Mesenchymal stem cell (in vitro differentiated cells and primary cell): ENCODE measurements around the gene TBCD.

ENCODE experiments used
- DNase-seq: peaks from one replicate; pipeline ENCODE4 v3.0.0-alpha.2; 2013
- H2AFZ ChIP-seq: one replicate; pipeline ENCODE4 v1.6.1; 2013; ENCODE audit warnings: low read depth, mild to moderate bottlenecking, control low read depth, inconsistent platforms, low read length, moderate library complexity
- H2AK5ac ChIP-seq: 2 replicates; pipeline ENCODE4 v1.6.1; 2013; ENCODE audit warnings: low read length, moderate library complexity, mild to moderate bottlenecking, inconsistent platforms; ENCODE audit not compliant: severe bottlenecking
- H2BK120ac ChIP-seq: one replicate; pipeline ENCODE4 v1.6.1; 2013; ENCODE audit warnings: low read depth, mild to moderate bottlenecking, inconsistent platforms, low read length, moderate library complexity
- H2BK12ac ChIP-seq, 2 experiments: one replicate each; pipeline ENCODE4 v1.6.1; 2013; ENCODE audit warnings: inconsistent platforms in 2 of 2, low read length in 2 of 2, mild to moderate bottlenecking in 2 of 2, moderate library complexity in 2 of 2, control low read depth in 1 of 2
- H2BK15ac ChIP-seq: one replicate; pipeline ENCODE4 v1.6.1; 2013; ENCODE audit warnings: mild to moderate bottlenecking, low read depth, inconsistent platforms; ENCODE audit not compliant: poor library complexity, severe bottlenecking
- H2BK5ac ChIP-seq: 2 replicates; pipeline ENCODE4 v1.6.1; 2013; ENCODE audit warnings: low read depth, mild to moderate bottlenecking, low read length, control low read depth, inconsistent platforms; ENCODE audit not compliant: poor library complexity, severe bottlenecking
- H3K14ac ChIP-seq, 2 experiments: one replicate each; pipeline ENCODE4 v1.6.1; 2013; ENCODE audit warnings: inconsistent platforms in 2 of 2, low read length in 2 of 2, control low read depth in 1 of 2, mild to moderate bottlenecking in 1 of 2, moderate library complexity in 1 of 2
- H3K18ac ChIP-seq, 2 experiments: one replicate each; pipeline ENCODE4 v1.6.1; 2013; ENCODE audit warnings: inconsistent platforms in 2 of 2, low read length in 2 of 2, control low read depth in 1 of 2, low read depth in 1 of 2, mild to moderate bottlenecking in 1 of 2
- H3K23ac ChIP-seq, 2 experiments: one replicate each; pipeline ENCODE4 v1.6.1; 2013; ENCODE audit warnings: inconsistent platforms in 2 of 2, low read length in 2 of 2, mild to moderate bottlenecking in 2 of 2, moderate library complexity in 2 of 2, control low read depth in 1 of 2
- H3K27ac ChIP-seq: 2 replicates; pipeline ENCODE4 v1.5.1; 2013; ENCODE audit warnings: mild to moderate bottlenecking, moderate library complexity, low read length, control low read depth, inconsistent platforms; ENCODE audit not compliant: poor library complexity, severe bottlenecking
- H3K27me3 ChIP-seq, 2 experiments: 2 replicates each; pipeline versions ENCODE4 v1.6.1 to v1.7.0; 2013; ENCODE audit warnings: low read length in 2 of 2, mild to moderate bottlenecking in 2 of 2, moderate library complexity in 2 of 2, control low read depth in 1 of 2, inconsistent platforms in 1 of 2; ENCODE audit not compliant: control insufficient read depth in 1 of 2, insufficient read depth in 1 of 2
- H3K36me3 ChIP-seq, 2 experiments: 2 replicates each; pipeline versions ENCODE4 v1.6.1 to v1.7.0; 2013; ENCODE audit warnings: low read length in 2 of 2, control low read depth in 1 of 2, inconsistent platforms in 1 of 2, low read depth in 1 of 2, mild to moderate bottlenecking in 1 of 2; ENCODE audit not compliant: insufficient read depth in 2 of 2, control insufficient read depth in 1 of 2
- H3K4ac ChIP-seq, 2 experiments: one replicate each; pipeline ENCODE4 v1.6.1; 2013; ENCODE audit warnings: inconsistent platforms in 2 of 2, low read length in 2 of 2, mild to moderate bottlenecking in 2 of 2, moderate library complexity in 2 of 2, control low read depth in 1 of 2, low read depth in 1 of 2
- H3K4me1 ChIP-seq: 2 replicates; pipeline ENCODE4 v1.6.1; 2013; ENCODE audit warnings: low read depth, low read length, control low read depth; ENCODE audit not compliant: control insufficient read depth, insufficient read depth
- H3K4me2 ChIP-seq: 2 replicates; pipeline ENCODE4 v1.6.1; 2013; ENCODE audit warnings: low read length, mild to moderate bottlenecking, inconsistent platforms; ENCODE audit not compliant: poor library complexity, severe bottlenecking
- H3K4me3 ChIP-seq, 2 experiments: 2 replicates each; pipeline versions ENCODE4 v1.5.1 to v1.7.0; 2013; ENCODE audit warnings: low read length in 2 of 2, mild to moderate bottlenecking in 2 of 2, control low read depth in 1 of 2, low read depth in 1 of 2; ENCODE audit not compliant: insufficient read depth in 1 of 2
- H3K79me1 ChIP-seq: replicated peaks from 2 replicates; pipeline ENCODE4 v1.6.1; 2013; ENCODE audit warnings: mild to moderate bottlenecking, control low read depth, low read length, inconsistent platforms; ENCODE audit not compliant: poor library complexity, severe bottlenecking
- H3K9ac ChIP-seq: 2 replicates; pipeline ENCODE4 v1.7.0; 2013; ENCODE audit warnings: mild to moderate bottlenecking, low read length, moderate library complexity
- H3K9me3 ChIP-seq: 2 replicates; pipeline ENCODE4 v1.7.0; 2013; ENCODE audit warnings: mild to moderate bottlenecking, low read length; ENCODE audit not compliant: control insufficient read depth
- H4K8ac ChIP-seq: one replicate; pipeline ENCODE4 v1.6.1; 2013; ENCODE audit warnings: inconsistent platforms, mild to moderate bottlenecking, low read length, moderate library complexity
- H4K91ac ChIP-seq: one replicate; pipeline ENCODE4 v1.6.1; 2013; ENCODE audit warnings: mild to moderate bottlenecking, low read length, inconsistent platforms
- WGBS: methylation state at CpG from one replicate; pipeline ENCODE4 v1.1.7; 2013; ENCODE audit warnings: mixed read lengths; 5-methylcytosine and 5-hydroxymethylcytosine counted together

The TBCD gene

DNA sequence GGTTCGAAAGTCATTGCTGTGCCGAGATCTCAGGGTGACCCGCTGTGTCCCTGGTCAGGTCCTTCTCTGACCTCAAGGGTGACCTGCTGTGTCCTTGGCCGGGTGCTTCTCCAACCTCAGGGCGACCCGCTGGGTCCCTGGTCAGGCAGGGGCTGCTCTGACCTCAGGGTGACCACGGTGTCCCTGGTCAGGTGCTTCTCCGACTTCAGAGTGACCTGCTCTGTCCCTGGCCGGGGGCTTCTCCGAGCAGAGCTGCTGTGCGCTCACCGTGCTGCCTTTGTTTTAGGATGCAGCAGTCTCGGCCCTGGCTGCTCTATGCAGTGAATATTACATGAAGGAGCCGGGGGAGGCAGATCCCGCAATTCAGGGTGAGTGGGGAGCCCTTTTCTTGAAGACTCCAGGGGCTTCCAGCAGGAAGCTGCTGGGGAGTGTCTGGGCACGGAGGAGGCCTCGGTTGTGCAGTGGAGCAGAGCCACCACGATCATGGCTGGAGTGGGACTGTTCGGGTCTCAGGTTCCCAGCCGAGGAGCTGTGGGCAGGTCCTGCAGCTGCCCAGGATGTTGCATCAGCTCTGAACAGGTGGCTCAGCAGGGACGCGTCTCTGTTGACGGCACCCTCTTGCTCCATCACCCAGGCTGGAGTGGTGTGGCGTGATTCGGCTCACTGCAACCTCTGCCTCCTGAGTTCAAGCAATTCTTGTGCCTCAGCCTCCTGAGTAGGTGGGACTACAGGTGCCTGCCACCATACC, 171.7 kb downstream of the TBCD start:
- no peak overlapping the region for H3K14ac ChIP-seq
- peaks cover 53 to 56% of the 10 kb centered on the region in 2 experiments for H3K36me3 ChIP-seq
- no peak for DNase-seq
- H2AK5ac ChIP-seq, result no peak overlapping the region
- 93% methylated on average over 25 of the region's 25 CpGs for WGBS
- no peak overlapping the region for H3K4me2 ChIP-seq
- H3K9me3 ChIP-seq, result no peaks in the 10 kb centered on the region
- no peak overlapping the region for H3K4me3 ChIP-seq
- H3K4ac ChIP-seq, result no peak overlapping the region
- H3K23ac ChIP-seq, result peak overlapping the region in 1 of 2 experiments; percentile 35
- no peaks in the 10 kb centered on the region for H3K79me1 ChIP-seq
- H4K8ac ChIP-seq, result no peak overlapping the region
- peaks cover 17% of the 10 kb centered on the region for H3K4me1 ChIP-seq
- no peak overlapping the region for H2BK15ac ChIP-seq
- H2BK12ac ChIP-seq, result no peak overlapping the region
- H3K9ac ChIP-seq, result no peak overlapping the region
- no peak overlapping the region for H3K18ac ChIP-seq
- no peak overlapping the region for H2BK5ac ChIP-seq
- H2AFZ ChIP-seq, result no peak overlapping the region
- H3K27me3 ChIP-seq, result no peaks in the 10 kb centered on the region
- no peak overlapping the region for H2BK120ac ChIP-seq
- H4K91ac ChIP-seq, result no peak overlapping the region
- no peak overlapping the region for H3K27ac ChIP-seq

DNA sequence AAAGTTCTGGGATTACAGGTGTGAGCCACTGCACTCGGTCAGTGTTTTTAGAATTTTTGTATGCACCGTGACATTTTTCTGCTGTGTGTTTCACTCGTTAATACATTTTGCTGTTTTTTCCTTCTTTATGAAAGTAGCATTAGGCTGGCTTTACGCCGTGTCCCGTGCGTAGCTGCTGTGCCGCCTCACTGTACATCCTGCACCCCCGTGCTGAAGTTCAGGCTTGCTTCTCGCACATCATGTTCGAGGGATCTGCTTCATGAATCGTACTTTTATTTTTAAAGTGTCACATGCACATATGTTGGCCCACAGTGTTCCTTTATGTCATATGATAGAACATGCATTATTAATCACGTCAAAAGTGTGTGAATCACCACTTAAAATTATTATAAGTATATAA, 172.3 kb downstream of the TBCD start:
- Histone ChIP-seq H3K4me1 (peaks cover 17% of the 10 kb centered on the region), H3K9me3 (no peaks in the 10 kb centered on the region), H3K27ac (no peak overlapping the region), H3K9ac (no peak overlapping the region), H3K79me1 (no peaks in the 10 kb centered on the region), H3K4me3 (no peak overlapping the region), H2AFZ (no peak overlapping the region), H3K23ac (no peak overlapping the region), H2BK5ac (no peak overlapping the region), H3K36me3 (peaks cover 59 to 62% of the 10 kb centered on the region in 2 experiments), H2BK15ac (no peak overlapping the region), H3K4me2 (no peak overlapping the region), H2BK120ac (no peak overlapping the region), H4K91ac (no peak overlapping the region), H3K18ac (no peak overlapping the region), H2AK5ac (no peak overlapping the region), H2BK12ac (no peak overlapping the region), H3K4ac (no peak overlapping the region), H3K14ac (no peak overlapping the region), H4K8ac (no peak overlapping the region), H3K27me3 (no peaks in the 10 kb centered on the region)
- WGBS, result 97% methylated on average over 11 of the region's 13 CpGs
- DNase-seq, result no peak

DNA sequence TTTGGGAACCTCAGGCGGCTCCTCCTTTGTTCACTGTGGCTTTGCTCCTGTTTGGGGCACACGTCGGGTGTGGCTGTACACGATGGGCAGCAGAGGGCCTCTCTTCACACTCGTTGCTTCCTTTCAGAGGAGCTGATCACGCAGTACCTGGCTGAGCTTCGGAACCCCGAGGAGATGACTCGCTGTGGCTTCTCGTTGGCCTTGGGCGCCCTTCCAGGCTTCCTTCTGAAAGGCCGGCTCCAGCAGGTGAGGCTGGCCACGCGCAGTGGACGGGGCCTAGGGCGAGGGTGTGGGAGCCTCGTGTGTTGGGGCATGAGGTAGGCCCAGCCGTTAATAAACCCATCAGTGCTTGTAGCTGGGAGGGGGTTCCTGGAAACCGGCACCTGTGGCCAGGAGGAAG, 172.9 kb downstream of the TBCD start:
- 95% methylated on average over 19 of the region's 19 CpGs for WGBS
- Histone ChIP-seq H2AK5ac (no peak overlapping the region), H3K9me3 (no peaks in the 10 kb centered on the region), H3K9ac (no peak overlapping the region), H3K27me3 (no peaks in the 10 kb centered on the region), H3K18ac (no peak overlapping the region), H3K79me1 (no peaks in the 10 kb centered on the region), H3K14ac (no peak overlapping the region), H2BK12ac (no peak overlapping the region), H3K36me3 (peaks cover 60 to 65% of the 10 kb centered on the region in 2 experiments), H2BK5ac (no peak overlapping the region), H3K23ac (no peak overlapping the region), H3K4me1 (peaks cover 17% of the 10 kb centered on the region), H2BK15ac (no peak overlapping the region), H3K4me2 (no peak overlapping the region), H2AFZ (no peak overlapping the region), H3K4me3 (no peak overlapping the region), H3K4ac (no peak overlapping the region), H3K27ac (no peak overlapping the region), H4K91ac (no peak overlapping the region), H4K8ac (no peak overlapping the region), H2BK120ac (no peak overlapping the region)
- no peak for DNase-seq

DNA sequence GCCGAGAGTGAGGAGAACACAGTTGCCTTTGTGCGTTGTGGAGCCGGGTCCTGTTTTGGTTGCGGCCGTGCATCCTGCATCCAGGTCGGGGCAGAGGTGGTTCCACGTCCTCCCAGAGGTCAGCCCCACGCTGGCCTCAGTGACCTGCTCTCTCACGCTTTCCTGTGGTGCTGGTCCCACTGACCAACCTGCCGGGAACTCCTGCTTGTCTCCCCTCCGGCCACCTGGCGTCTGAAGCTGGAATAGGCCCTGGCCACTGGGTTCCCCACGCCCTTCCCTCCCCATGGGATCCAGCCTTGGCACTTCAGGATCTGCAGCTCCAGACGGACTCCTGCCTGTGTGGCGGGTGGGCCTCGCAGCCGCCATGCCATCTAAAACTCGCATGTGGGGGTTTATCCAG, 173.5 kb downstream of the TBCD start:
- 92% methylated on average over 18 of the region's 18 CpGs for WGBS
- no peak overlapping the region for H3K23ac ChIP-seq

More for the DNA sequence above, 173.5 kb downstream of the TBCD start:
- H3K27me3 ChIP-seq, result no peaks in the 10 kb centered on the region
- no peak overlapping the region for H3K27ac ChIP-seq
- no peak overlapping the region for H3K18ac ChIP-seq
- H3K79me1 ChIP-seq, result no peaks in the 10 kb centered on the region
- DNase-seq, result no peak
- no peaks in the 10 kb centered on the region for H3K9me3 ChIP-seq
- no peak overlapping the region for H3K4me3 ChIP-seq
- H4K91ac ChIP-seq, result no peak overlapping the region
- no peak overlapping the region for H4K8ac ChIP-seq
- no peak overlapping the region for H3K9ac ChIP-seq
- peaks cover 17% of the 10 kb centered on the region for H3K4me1 ChIP-seq
- peaks cover 65 to 70% of the 10 kb centered on the region in 2 experiments for H3K36me3 ChIP-seq
- no peak overlapping the region for H2AK5ac ChIP-seq
- H2BK5ac ChIP-seq, result no peak overlapping the region
- no peak overlapping the region for H2BK12ac ChIP-seq
- H3K14ac ChIP-seq, result no peak overlapping the region
- no peak overlapping the region for H3K4ac ChIP-seq
- no peak overlapping the region for H2AFZ ChIP-seq
- no peak overlapping the region for H3K4me2 ChIP-seq
- no peak overlapping the region for H2BK120ac ChIP-seq
- no peak overlapping the region for H2BK15ac ChIP-seq
